Upper lobe of right lung (tissue), 1 donor: ENCODE results near the gene NELL1. TPM values are rescaled to one million over a fixed set of nuclear protein-coding genes. Genes with fewer than 3 reads are reported as not detected.

Experiments
- ATAC-seq: fragments of 200-7000 bp; cut with Tn5 transposase; one replicate; pipeline ENCODE4 v1.9.1; 2020; ENCODE audit warnings: mild to moderate bottlenecking, moderate library complexity
- DNase-seq: peaks from one replicate; pipeline ENCODE4 v3.0.0-alpha.2; 2020
- H3K27ac ChIP-seq: fragments of 200-600 bp; one replicate; pipeline ENCODE4 v1.8.0; 2022
- H3K27me3 ChIP-seq: fragments of 200-600 bp; one replicate; pipeline ENCODE4 v1.8.0; 2022; ENCODE audit warnings: mild to moderate bottlenecking
- H3K36me3 ChIP-seq: fragments of 200-600 bp; one replicate; pipeline ENCODE4 v1.8.0; 2022
- H3K4me1 ChIP-seq: fragments of 200-600 bp; one replicate; pipeline ENCODE4 v1.8.0; 2022
- H3K4me3 ChIP-seq: fragments of 200-600 bp; one replicate; pipeline ENCODE4 v1.8.0; 2022; ENCODE audit warnings: mild to moderate bottlenecking
- H3K9me3 ChIP-seq: fragments of 200-600 bp; one replicate; pipeline ENCODE4 v1.8.0; 2022
- CTCF ChIP-seq: fragments of 200-600 bp; IDR thresholded peaks from one replicate; pipeline ENCODE4 v1.8.0; 2022; ENCODE audit warnings: antibody characterized with exemption
- intact Hi-C: fragments of 100-400 bp; cut with DNase I; formaldehyde crosslinking; loops from one replicate; pipeline ENCODE4 v1.11.0; 2022
- total RNA-seq: library from RNA; stranded (reverse); fragmentation: NEBNext Ultra II Directional; extraction: Animal tissue kit (Norgen Biotek cat#: 25700); gene quantifications from one replicate; pipeline ENCODE4 v1.2.1, GENCODE V29; 2021
- donor health status: DM: no; HTN: yes; CAD: no; lungs with severe emphysema.

The NELL1 gene
- total RNA-seq, 1 donor from 2014 or later = not detected

- Histone ChIP-seq H3K4me3 (no peak overlapping the region), H3K36me3 (no peaks in the 10 kb centered on the region), H3K9me3 (no peaks in the 10 kb centered on the region), H3K27ac (no peak overlapping the region), H3K4me1 (no peaks in the 10 kb centered on the region), H3K27me3 (no peaks in the 10 kb centered on the region)
- intact Hi-C loops = no loop called here
- DNase-seq (no peak), ATAC-seq (no peak)
- no peak for TF ChIP-seq CTCF
These were observed 85.5 kb downstream of the NELL1 start for GRCh38 chr11:20754933-20755332.

- no peak overlapping the region for H3K4me3 ChIP-seq
- no peaks in the 10 kb centered on the region for H3K36me3 ChIP-seq
- intact Hi-C loops = no loop called here
- H3K27ac ChIP-seq = no peak overlapping the region
- no peaks in the 10 kb centered on the region for H3K4me1 ChIP-seq
- H3K9me3 ChIP-seq = no peaks in the 10 kb centered on the region
- no peaks in the 10 kb centered on the region for H3K27me3 ChIP-seq
- DNase-seq (no peak), ATAC-seq (no peak)
- no peak for TF ChIP-seq CTCF
These were observed 90.2 kb downstream of the NELL1 start for GRCh38 chr11:20759541-20759940.

GRCh38 chr11:20760811-20761210 lies 91.4 kb downstream of the NELL1 start:
- no peak overlapping the region for H3K4me3 ChIP-seq
- H3K9me3 ChIP-seq = no peaks in the 10 kb centered on the region
- H3K27me3 ChIP-seq = no peaks in the 10 kb centered on the region
- no peaks in the 10 kb centered on the region for H3K4me1 ChIP-seq
- no peak overlapping the region for H3K27ac ChIP-seq
- TF ChIP-seq CTCF = no peak
- H3K36me3 ChIP-seq = no peaks in the 10 kb centered on the region
- no peak for ATAC-seq
- intact Hi-C loops = no loop called here
- no peak for DNase-seq

GRCh38 chr11:20762116-20762844 lies 92.9 kb downstream of the NELL1 start:
- intact Hi-C loops = no loop called here
- Histone ChIP-seq H3K4me3 (no peak overlapping the region), H3K27ac (no peak overlapping the region), H3K9me3 (no peaks in the 10 kb centered on the region), H3K27me3 (no peaks in the 10 kb centered on the region), H3K36me3 (no peaks in the 10 kb centered on the region), H3K4me1 (no peaks in the 10 kb centered on the region)
- ATAC-seq (no peak), DNase-seq (no peak)
- TF ChIP-seq CTCF = no peak

GRCh38 chr11:20762980-20763379 lies 93.6 kb downstream of the NELL1 start:
- ATAC-seq (no peak), DNase-seq (no peak)
- no peaks in the 10 kb centered on the region for H3K27me3 ChIP-seq
- H3K9me3 ChIP-seq = no peaks in the 10 kb centered on the region
- H3K36me3 ChIP-seq = no peaks in the 10 kb centered on the region
- H3K27ac ChIP-seq = no peak overlapping the region
- no peak overlapping the region for H3K4me3 ChIP-seq
- intact Hi-C loops = no loop called here
- no peak for TF ChIP-seq CTCF
- no peaks in the 10 kb centered on the region for H3K4me1 ChIP-seq
